NCI-H2171 (cell line): ENCODE measurements around the gene ZNF343.

Source experiments
- DNase-seq: peaks from one replicate; lab custom pipeline; 2025; lab: John Stamatoyannopoulos, UW

ZNF343 gene

DNA sequence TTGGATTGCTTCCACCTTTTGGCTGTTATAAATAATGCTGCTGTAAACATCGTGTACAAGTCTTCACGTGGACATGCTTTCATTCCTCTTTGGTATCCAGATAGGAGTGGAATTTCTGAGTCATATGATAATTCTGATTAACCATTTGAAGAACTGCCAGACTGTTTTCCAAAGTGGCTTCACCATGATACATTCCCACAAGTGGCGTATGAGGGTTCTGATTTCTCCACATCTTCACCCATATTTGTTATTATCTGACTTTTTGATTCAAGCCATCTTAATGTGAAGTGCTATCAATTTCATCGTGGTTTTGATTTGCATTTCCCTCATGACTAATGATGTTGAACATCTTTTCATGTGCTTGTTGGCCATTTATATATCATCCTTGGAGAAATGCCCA is 35.2 kb downstream of the ZNF343 start:
- DNase-seq = no peak

DNA sequence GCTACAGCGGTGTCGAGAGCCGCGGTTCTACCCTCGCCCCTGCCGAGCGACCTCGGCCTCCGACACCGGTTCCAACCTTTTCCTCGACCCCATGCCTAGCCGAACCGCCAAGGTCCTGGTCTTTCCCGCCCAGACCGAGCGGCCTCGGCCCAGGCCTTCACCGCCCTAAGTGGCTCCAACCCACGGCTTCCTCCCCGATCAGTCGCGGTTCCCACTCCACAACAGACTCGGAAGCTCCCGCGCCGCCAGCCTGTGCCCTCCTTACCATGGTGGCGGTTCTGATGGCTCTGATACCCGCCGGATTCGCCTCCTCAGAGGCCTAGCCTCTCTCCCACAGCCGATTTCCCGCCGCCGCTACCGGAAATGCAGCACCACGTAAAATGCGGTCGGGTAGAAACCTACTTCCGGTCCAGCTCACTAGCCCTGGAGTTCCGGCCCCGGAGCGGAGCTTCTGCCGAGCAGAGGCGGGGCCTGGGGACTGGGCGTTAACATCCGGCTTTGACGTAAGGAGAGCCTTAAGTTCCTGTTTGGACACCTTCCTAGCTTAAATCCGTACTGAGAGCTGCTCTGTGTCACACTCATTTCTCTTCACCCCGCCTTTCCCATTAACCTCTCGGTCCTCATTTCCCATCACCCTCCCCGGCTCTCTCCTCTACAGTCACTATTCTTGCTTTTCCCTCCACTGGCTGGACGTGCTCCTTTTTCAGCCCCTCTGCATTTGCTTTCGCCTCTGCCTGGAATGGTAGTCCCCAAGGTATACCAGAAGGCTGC is 38.1 kb downstream of the ZNF343 start, which contains the start of gene SNRPB:
SNRPB (minus strand) TSS at position 367 of the 771 bp plus-strand sequence; CDS start at position 268, 99 bp downstream.
- DNase-seq = peak; percentile 99

DNA sequence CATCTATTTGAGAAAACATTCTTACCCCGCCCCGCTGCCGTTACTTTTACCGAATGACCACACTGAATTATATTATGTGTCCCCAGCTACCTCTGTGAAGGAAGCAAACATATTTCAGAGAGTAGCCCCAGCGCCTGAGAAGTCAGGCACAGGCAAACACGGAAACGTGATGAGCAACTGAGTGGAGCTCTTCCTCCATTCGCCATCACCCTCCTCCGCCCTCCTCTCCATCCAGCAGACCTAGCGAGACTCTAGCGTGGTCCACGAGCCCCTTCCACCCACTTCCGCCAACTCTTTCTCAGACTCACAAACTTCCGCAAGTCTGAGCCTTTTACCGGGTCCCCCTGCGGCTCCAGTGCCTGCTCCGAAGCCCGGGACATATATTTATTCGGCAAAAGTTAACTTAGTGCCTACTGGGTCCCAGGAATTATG is 38.7 kb downstream of the ZNF343 start:
- peak; percentile 35 for DNase-seq

DNA sequence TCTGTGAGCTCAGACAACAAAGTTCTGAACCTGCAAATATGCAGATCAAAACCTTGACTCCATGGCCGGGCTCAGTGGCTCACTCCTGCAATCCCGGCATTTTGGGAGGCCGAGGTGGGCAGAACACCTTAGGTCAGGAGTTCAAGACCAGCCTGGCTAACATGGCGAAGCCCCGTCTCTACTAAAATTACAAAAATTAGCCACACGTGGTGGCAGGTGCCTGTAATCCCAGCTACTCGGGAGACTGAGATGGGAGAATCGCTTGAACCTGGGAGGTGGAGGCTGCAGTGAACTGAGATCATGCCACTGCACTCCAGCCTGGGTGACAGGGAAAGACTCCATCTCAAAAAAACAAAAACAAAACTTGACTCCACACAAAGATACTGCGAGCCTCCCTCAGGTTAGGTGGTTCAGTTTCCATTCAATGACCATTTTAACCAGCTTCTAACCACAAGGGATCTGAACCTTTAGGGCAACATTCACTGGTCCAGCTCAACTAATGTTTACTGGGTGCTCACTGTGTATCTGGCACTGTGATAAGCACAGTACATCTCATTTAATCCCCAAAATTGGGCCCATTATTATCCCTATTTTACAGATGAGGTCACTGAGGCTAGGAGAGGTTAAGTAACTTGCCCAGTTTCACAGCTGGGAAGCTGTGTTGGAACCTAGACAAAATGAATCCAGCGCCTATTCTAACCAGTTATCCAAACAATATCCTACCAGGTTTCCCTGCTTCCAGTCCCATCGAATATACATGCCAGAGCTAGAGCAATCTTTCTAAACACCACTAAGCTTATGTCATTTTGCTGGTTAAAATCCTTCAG is 39.9 kb downstream of the ZNF343 start:
- no peak for DNase-seq

DNA sequence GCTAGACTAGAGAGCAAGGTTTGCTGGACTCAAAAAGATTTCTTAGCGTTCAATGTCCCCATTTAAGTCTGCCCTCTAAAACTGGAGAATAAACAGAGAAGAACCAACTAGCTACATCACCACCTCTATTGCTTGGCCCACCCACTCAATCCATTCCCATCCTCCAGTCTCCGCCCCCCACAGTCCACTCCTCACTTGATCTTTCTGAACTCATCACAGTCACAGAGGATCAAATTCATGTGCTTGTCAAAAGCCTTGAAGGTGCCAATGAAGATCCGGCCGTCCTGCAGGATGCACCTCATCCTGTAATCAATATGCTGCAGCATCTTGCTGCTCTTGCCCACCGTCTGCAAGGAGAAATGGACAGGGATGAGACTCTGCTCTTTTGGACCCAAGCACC is 41.3 kb downstream of the ZNF343 start:
- DNase-seq = no peak

DNA sequence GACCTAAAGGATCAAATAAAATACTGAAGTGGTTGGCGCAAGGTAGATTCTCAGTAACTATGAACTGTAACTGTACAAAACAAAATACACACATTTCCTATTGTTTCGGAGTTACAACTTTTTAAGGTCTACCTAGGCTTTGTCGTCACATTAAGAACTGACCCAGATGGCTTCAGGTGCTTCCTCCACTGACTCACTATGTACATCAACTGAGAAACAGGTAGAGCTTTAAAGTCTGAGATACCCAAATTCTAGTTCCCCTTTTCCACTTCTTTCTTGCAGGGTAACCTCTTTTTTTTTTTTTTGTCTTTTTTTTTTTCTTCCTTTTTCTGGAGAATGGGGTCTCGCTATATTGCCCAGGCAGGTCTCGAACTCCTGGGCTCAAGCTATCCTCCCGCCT is 43.6 kb downstream of the ZNF343 start:
- no peak for DNase-seq

DNA sequence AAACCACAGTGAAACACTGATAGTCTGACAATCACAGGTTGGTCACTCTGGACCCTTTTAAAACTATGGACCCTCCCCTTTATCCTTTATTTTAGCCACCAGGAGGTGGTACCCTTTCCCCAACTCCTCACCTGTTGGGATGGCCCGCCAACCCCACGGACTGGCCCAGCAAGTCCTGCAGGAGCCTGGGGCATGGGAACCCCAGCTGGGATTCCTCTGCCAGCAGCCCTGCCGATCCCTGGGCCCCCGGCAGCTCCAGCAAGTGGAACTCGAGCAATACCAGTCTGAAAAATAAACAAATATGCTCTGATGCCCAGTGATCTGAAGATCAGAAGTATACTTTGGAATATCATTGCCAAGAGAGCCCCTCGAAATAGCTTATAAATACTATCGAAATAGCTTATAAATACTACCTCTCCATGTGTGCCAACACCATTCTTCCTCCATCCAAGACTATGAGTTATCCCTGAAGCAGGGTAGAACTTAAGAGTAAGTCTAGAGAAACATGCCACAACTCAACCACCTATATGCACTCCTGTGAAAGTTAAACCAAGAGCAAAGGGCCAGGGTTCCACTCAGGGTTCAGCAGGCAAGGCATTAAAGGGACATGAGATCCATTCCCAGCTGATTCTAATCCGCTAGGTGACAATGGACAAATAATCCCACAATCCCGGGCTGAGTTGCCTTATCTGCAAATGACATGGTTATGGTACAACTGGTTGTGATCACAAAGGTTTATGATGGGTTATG is 44.9 kb downstream of the ZNF343 start:
- DNase-seq = no peak

DNA sequence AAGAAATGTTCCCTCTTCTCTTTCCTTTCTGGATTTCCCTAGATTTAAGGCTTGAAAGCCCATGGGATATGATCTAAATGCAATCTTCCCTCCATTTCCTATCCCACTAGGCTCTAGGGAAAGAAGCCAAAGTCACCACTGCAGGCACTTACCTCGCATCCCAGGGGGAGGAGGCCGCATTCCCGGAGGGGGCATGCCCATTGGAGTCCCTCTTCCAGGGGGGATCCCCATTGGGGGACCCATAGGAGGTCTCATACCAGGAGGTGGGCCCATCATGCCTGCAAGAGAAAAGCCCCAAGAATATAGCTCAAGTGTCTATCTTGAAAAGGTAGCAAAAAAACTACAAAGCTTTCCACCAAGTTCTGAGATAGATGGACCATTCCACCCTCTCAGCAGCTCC is 46.2 kb downstream of the ZNF343 start:
- DNase-seq = no peak

DNA sequence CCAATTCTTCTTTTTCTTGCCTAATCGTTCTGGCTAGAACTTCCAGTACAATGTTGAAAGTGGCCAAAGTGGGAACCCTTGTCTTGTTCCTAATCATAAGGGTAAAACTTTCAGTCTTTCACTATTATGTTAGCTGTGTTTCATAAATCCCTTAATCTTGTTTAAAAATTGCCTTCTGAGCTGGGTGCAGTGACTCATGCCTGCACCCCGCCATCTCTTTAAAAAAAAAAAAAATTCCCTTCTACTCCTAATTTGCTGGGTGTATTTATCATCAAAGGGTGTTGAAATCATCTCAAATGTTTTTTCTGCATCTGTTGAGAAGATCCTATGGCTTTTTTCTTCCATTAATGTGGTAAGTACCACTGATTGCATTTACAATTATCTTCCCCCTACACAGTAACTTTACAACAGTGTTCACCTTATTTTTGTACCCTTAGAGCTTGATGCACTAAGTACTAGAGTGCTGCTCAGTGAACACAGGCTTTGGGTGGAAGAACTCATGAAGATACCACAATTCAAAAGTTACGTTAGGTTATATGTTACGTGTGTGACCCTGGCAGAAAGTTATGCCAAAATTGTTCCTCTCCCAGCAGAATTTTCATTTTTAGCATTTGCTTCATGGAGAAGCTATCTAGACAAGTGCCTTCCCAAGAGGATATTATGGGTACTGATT is 47.8 kb downstream of the ZNF343 start:
- DNase-seq = no peak

DNA sequence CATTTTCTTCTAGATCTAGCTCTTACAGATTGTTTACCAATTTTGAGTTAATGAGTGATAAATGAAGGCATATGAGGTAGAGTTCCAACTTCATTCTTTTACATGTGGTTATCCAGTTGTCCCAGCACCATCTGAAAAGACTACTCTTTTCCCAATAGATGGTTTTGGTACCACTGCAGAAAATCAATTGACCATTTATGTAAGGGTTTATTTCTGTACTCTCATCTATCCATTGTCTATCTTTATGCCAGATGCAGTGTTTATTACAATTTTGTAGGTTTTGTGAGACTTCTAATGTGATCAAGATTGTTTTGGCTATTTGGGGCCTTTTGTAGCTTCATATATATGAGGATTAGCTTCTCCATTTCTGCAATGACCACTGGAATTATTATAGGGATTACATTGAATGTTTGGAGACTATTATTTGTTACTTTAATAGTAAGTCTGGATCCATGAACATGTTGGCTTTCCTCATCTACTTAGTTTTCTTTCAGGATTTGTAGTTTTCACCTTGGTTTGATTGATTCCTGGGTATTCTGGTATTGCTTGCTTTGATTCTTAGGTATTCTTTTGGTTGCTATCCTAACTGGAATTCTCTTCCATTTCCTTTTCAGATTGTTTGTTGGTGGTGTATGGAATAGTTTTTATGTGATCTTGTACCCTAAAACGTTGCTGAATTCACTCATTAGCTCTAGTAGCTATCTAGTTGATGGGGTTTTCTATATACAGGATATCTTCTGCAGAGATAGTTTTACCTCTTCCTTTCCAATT is 48.5 kb downstream of the ZNF343 start:
- no peak for DNase-seq

DNA sequence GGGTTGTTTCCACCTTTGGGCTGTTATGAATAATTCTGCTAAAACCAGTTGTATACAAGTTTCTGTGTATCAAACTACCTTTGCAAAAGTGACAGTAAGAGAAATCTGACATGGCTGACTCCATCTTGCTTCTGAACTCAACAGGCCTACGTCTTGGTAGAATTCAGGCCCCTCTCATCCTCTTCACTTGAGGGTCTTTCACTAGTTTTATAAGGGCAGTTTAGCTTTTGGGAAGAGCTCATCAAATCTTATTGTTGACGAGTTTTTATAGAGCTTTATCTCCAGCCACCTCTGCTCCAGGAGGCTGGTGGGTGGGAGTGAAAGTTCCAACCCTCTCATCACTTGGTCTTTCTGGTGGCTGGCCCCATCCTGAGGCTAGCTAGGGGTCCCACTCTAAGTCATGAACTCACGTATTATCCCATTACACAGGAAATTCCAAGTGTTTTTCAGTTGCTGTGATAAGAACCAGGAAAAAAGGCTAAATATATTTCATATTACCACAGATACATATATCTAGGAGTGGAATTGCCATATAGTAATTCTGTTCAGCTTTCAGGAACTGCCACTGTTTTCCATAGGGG is 49.7 kb downstream of the ZNF343 start:
- no peak for DNase-seq

DNA sequence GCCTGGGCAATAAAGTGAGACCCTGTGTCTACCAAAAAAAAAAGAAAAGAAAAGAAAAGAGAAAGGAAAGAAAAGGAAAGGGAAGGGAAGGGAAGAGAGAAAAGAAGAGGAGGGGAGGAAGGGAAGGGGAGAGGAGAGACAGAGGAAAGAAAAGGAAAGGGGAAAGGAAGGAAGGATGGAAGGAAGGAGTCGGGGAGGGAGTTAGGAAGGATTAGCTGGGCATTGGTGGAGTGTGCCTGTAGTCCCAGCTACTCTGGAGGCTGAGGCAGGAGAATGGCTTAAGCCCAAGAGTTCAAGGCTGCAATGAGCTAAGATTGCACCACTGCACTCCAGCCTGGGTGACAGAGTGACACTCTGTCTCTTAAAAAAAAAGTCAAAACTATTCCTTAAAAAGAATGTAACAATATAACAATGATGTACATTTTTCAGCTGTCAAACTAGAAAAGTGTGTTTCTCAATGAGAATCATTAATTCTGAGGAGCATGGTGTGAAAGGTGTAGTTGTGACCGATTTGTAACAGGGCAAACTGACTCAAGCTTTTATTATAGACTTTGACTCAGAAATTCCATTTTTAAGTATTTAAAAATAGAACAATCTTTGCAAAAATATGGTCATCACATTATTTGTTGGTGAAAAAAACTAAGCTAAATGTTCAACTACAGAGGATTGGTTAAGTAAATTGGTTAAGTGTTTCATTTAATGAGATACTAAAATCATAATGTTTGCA is 52.8 kb downstream of the ZNF343 start:
- no peak for DNase-seq

DNA sequence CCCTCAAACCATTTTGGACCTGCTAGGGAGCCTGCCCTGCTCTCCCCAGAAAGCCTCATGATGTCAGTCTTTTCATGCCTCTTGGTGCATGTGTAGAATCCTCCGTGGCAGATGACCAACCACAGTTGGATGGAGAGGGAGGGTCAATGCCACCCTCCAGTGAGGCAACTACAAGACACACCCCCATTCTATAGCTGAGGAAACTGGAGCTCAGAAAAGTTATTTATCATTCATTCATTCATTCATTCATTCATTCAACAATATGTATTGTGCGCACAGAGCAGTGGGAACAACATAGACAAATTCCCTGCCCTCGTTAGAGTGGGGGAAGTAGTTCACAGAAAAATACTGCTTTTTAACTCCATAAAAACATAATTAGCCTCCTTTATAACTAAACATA is 54.9 kb downstream of the ZNF343 start:
- DNase-seq = no peak

DNA sequence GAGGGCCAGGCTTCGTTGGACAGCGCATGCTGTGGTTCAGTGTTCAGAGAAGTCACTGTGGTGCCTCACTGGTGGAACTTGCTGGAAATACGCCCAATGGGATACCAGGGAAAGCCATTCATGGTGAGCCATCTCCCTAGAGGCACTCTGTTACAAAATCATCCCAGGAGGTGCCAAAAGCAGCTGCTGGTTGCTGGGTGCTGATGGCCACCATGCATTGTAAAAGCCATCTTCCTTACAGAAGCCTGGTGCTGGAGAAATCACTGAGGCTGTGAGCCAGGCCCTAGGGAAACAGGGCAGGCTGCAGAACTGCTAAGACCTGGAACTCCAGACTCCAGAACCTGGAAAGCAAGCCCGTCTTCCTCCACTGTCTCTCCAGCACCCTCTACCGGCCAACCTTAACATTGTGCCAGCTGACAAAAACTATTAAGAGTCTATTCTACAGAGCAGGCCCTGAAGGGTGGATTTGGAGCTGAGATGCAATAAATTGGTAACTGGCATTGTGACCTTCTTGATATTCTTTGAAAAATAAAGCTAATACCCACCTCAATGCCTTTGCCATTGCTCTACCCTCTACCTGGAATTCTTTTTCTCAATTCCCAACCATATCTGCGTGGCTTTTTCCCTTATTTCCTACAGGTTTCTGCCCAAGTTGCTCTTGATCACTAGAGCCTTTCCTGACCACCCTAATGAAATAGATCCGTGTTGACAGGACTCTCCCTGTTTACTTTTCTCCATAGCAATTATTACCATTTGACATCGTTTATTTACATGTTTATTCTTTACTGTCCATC is 56.6 kb downstream of the ZNF343 start:
- DNase-seq = peak; percentile 65

DNA sequence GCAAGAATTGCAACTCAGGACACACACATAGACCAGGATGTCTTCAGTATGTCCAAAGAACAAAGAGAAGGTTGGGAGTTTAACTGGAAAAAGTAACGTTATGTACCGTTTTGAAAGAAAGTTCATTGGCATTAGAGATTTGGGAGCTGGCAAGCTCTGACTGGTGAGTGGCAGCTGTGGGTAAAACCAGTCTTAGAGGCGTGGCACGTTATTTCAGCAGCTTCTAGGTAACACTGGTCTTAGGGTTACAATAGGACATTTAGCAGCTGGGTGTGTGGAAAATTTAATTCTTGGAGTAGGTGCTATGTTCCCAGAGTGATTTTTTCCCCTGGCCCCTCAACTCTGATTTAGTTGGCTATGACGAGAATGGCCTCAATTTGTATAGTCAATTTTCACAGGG is 57.3 kb downstream of the ZNF343 start:
- no peak for DNase-seq

DNA sequence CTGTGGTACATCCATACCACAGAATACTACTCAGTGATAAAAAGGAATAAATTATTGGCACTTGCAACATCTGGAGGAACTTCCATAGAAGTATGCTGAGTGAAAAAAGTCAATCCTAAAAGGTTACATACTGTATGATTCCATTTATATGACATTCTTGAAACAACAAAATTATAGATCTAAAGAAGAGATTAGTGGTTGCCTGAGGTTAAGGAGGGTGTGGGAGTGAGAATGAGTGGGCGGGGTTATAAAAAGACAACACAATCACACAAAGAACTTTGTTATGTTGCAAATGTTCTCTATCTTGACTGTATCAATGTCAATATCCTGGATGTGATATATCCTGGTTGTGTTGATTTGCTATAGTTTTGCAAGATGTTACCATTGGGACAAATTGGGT is 59.3 kb downstream of the ZNF343 start:
- DNase-seq = no peak

DNA sequence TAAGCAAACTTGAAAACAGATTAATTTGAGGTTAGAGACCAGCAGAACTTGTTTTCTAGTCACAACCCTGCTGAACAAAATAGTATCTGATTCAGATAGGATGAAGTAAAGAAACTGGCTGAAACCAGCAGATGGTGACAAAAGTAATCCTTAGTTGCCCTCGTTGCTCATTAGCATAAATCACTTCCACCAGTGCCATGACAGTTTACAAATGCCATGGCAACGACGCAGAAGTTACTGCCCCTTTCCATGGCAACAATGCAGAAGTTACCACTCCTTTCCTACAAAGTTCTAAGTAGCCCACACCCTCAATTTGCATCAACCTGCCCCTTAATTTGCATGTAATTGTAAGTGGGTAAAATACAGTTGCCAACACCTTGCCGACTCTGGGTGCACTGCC is 61.9 kb downstream of the ZNF343 start:
- DNase-seq = no peak
